Measurements from ENCODE around the gene GABARAP. TPM values are rescaled to one million over a fixed set of nuclear protein-coding genes. Genes with fewer than 3 reads are reported as not detected.

Gene GABARAP
- total and polyA plus RNA-seq, 9 donors: 526 to 1,518 (median 640) TPM

DNA sequence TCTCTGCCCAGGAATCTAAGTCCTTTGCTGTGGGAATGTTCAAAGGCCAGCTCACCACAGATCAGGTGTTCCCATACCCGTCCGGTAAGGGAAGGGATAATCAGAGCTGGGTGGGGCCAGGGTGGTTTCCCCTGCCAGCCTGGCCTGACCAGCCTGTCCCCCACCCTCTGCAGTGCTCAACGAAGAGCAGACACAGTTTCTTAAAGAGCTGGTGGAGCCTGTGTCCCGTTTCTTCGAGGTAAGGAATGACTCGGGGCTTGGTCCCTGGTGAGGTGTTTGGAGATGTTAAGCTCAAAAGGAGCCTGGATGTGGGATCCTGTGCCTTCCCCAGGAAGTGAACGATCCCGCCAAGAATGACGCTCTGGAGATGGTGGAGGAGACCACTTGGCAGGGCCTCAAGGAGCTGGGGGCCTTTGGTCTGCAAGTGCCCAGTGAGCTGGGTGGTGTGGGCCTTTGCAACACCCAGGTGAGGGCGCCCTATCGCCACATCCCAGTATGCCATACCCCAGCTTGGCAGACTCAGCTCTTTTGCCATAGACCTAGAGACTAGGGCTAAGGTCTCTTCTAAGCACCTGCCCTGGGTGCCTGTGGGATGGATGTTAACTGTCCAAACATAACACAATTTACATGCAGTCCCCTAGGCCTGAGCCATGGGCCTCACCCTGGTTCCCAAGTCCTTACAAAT lies 21.5 kb downstream of the GABARAP start:
- TF ChIP-seq, protein P1, sequence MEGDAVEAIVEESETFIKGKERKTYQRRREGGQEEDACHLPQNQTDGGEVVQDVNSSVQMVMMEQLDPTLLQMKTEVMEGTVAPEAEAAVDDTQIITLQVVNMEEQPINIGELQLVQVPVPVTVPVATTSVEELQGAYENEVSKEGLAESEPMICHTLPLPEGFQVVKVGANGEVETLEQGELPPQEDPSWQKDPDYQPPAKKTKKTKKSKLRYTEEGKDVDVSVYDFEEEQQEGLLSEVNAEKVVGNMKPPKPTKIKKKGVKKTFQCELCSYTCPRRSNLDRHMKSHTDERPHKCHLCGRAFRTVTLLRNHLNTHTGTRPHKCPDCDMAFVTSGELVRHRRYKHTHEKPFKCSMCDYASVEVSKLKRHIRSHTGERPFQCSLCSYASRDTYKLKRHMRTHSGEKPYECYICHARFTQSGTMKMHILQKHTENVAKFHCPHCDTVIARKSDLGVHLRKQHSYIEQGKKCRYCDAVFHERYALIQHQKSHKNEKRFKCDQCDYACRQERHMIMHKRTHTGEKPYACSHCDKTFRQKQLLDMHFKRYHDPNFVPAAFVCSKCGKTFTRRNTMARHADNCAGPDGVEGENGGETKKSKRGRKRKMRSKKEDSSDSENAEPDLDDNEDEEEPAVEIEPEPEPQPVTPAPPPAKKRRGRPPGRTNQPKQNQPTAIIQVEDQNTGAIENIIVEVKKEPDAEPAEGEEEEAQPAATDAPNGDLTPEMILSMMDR (IDR thresholded peaks at IDR 0.05): no peak
- no peak for TF ChIP-seq EP300 (IDR thresholded peaks at IDR 0.05)
- no peak for TF ChIP-seq POLR2A (IDR thresholded peaks at IDR 0.05)
- DNase-seq: peak in 3 of 5 donors; percentile 59 to 67 (median 61)
- intact Hi-C loops (cut with DNase I): no loop called here

DNA sequence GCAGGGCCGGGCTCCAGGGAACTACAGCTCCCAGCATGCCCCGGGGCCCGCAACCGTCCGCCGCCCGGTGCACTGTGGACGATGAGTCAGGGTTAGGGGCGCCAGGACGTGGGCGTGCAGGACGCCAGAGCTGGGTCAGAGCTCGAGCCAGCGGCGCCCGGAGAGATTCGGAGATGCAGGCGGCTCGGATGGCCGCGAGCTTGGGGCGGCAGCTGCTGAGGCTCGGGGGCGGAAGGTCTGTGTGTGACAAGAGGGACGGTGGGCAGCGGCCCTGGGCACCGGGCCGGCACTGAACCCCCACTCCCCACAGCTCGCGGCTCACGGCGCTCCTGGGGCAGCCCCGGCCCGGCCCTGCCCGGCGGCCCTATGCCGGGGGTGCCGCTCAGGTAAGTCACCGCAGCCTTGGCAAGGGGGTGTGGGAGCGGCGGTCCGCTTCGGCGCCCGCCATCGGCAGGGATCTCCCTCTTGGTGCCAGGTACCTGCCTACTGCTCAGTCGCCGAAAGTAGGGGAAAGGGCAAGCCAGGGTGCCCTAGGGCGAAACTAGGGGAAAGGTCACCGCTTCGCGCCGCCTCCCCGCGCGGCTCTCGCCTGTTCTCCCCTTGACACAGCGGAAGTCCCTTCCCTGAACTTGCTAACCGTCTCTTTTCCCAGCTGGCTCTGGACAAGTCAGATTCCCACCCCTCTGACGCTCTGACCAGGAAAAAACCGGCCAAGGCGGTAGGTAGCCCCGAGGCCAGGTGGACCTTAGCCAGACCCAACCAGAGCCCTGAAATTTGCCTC lies 22.2 kb downstream of the GABARAP start, which contains the start of the genes ACADVL and DLG4:
ACADVL (plus strand) TSS at position 127 of the 781 bp plus-strand sequence; CDS start at position 174, 47 bp downstream.
DLG4 (minus strand) TSS at position 25 of the 781 bp plus-strand sequence.
- peaks cover 16% of the 10 kb centered on the region for H3K4me1 ChIP-seq (ENCODE audit: insufficient read depth)
- no peaks in the 10 kb centered on the region for H3K36me3 ChIP-seq
- TF ChIP-seq EP300 (IDR thresholded peaks at IDR 0.05) (no peak), POLR2A (IDR thresholded peaks at IDR 0.05) (peak; percentile 85)
- TF ChIP-seq, protein P1 (IDR thresholded peaks at IDR 0.05): peak in 2 of 3 donors; percentile 12 to 14
- DNase-seq: peak; percentile 93 to 95 (median 95)
- peak within 1 kb of the TSS; percentile 92 to 95 for H3K27ac ChIP-seq
- 1% methylated on average over 47 to 63 of the region's 63 CpGs for WGBS, 3 donors
- no peaks in the 10 kb centered on the region for H3K9me3 ChIP-seq
- no peaks in the 10 kb centered on the region for H3K27me3 ChIP-seq
- intact Hi-C loops (cut with DNase I): no loop called here
- peak within 1 kb of the TSS; percentile 98 for H3K4me3 ChIP-seq

More for the DNA sequence above, 21.5 kb downstream of the GABARAP start:
- H3K9me3 ChIP-seq: no peaks in the 10 kb centered on the region
- WGBS, 3 donors: 20 to 25% (median 22%) methylated on average over 9 to 11 of the region's 11 CpGs
- no peaks in the 10 kb centered on the region for H3K27me3 ChIP-seq
- H3K36me3 ChIP-seq: no peaks in the 10 kb centered on the region
- peaks cover 13% of the 10 kb centered on the region for H3K4me1 ChIP-seq (ENCODE audit: insufficient read depth)
- H3K27ac ChIP-seq: peak overlapping the region; percentile 92 to 95
- H3K4me3 ChIP-seq: peak overlapping the region; percentile 98

DNA sequence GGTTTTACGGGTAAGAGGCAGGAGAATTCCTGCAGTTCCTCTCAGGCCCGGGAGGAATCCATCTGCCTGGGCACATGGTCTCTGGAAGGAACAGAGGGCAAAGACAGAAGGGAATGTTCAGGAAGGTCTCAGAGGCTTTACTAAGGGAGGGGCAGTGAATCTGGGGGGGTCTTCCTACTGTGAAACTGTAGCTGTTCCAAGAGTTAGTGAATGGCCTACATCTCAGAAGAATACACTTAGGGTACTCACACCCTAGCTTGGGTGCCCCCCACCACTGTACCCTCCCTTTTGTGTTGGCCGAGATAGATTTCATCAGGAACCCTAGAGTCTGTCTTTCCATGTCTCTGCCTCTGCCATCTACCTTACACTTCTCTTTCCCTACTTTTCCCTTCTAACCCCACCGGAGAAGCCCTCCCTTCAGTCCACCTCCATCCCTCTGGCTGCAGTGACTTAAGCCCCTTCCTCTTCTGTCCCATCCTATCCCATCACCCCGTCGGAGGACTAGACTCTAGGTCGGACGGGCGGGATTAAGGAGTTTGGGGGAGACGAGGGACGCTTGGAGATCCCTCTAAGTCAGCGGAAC lies 22.9 kb downstream of the GABARAP start:
- no peak for DNase-seq
- no peak for TF ChIP-seq EP300 (IDR thresholded peaks at IDR 0.05)
- TF ChIP-seq POLR2A (IDR thresholded peaks at IDR 0.05): no peak
- TF ChIP-seq, protein P1 (IDR thresholded peaks at IDR 0.05): no peak
- intact Hi-C loops (cut with DNase I): no loop called here
- 14 to 15% (median 15%) methylated on average over 12 of the region's 12 CpGs for WGBS, 3 donors
- no peaks in the 10 kb centered on the region for H3K27me3 ChIP-seq
- peaks cover 16% of the 10 kb centered on the region for H3K4me1 ChIP-seq (ENCODE audit: insufficient read depth)
- H3K27ac ChIP-seq: peak overlapping the region; percentile 47 to 95
- H3K36me3 ChIP-seq: no peaks in the 10 kb centered on the region
- peak overlapping the region; percentile 98 for H3K4me3 ChIP-seq
- H3K9me3 ChIP-seq: no peaks in the 10 kb centered on the region

DNA sequence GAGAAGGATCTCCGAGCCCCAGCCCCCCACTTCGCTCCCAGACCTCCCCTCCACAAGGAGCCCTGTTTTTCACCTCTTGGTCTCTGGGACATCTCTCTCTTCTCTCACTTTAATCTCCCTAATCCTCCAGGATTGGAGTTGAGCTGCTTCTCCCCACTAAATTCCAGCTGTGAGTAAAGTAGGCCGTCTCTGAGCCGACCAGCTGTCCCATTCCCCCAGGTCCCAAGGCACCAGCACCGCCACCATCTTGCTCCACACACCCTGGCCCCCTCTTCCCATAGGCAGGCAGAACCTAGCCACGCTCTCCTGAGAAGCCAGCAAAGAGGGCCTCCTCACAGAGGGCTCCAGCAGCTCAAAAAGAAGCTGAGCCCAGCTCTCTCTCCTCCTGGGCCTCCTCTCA lies 23.5 kb downstream of the GABARAP start:
- H3K4me3 ChIP-seq: no peak overlapping the region
- no peaks in the 10 kb centered on the region for H3K27me3 ChIP-seq
- peak in 1 of 5 donors; percentile 33 for DNase-seq
- no peaks in the 10 kb centered on the region for H3K9me3 ChIP-seq
- peaks cover 17% of the 10 kb centered on the region for H3K4me1 ChIP-seq (ENCODE audit: insufficient read depth)
- WGBS, 3 donors: 78 to 83% (median 81%) methylated on average over 6 of the region's 6 CpGs
- TF ChIP-seq, protein P1 (IDR thresholded peaks at IDR 0.05): no peak
- TF ChIP-seq POLR2A (IDR thresholded peaks at IDR 0.05): no peak
- no peak for TF ChIP-seq EP300 (IDR thresholded peaks at IDR 0.05)
- intact Hi-C loops (cut with DNase I): no loop called here
- H3K27ac ChIP-seq: no peak overlapping the region
- H3K36me3 ChIP-seq: no peaks in the 10 kb centered on the region
